GM19467 (cell line): ENCODE measurements around the gene MYO3B.
"Not testable (repeated sequence)": the region's sequence is repeated elsewhere in the genome, so short reads cannot be mapped to it uniquely, and the experiment has no call there.

Experiments
- ATAC-seq: cut with Tn5 transposase; IDR thresholded peaks from one replicate; pipeline ENCODE4 v1.9.1; 2021; ENCODE audit warnings: mild to moderate bottlenecking, moderate library complexity; ENCODE audit not compliant: unreplicated experiment

The MYO3B gene

DNA sequence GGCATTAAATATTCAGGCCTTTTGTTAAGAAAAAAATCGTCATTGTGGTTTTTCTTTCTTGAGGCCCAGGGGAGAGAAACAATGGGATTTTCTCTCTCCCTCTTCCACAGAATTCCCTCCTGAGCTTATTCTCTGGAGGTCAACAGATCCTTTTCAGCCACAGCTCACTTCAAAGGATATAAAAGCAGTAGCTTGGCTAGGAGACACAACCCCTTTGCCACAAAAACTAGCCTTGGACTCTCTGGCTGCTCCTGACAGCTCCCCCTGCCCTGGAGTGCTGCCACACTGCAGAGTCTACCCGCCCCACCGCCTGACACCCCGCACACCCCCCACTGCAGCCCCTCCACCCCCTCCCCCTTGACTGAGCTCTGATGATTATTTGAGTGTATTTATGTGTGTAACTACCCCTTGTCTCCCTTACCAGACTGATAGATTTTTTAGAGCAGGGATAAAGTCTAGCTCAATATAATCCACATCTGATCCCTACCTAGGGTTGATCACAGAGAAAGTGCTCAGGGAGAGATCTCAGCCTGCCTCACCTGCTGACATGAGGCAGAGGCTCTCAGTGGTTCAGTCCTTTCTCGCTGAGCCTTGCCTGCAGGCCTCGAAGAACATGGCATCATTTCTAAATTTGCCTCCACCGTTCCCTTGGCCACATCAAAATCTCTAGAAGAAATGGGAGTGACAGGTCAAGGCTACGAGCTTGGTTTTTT is 405.0 kb downstream of the MYO3B start:
- no peak for ATAC-seq

DNA sequence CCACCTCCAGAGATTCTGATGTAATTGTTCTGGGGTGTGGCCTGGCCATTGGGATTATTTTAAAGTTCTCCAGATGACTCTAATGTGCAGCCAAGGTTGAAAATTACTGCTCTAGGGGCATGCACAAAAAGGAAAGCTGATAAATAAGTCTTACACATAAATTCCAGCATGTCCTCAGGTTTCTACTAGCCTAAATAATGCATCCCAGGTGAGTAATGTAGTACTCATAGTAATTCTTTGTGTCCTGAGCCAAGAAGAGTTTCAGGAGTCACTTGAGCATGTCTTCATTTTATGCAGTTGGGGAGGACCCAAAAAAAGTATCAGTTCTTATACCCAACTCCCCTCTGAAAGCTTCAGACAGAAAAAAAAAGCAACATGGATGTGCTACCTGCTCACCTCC is 407.1 kb downstream of the MYO3B start:
- ATAC-seq = no peak

DNA sequence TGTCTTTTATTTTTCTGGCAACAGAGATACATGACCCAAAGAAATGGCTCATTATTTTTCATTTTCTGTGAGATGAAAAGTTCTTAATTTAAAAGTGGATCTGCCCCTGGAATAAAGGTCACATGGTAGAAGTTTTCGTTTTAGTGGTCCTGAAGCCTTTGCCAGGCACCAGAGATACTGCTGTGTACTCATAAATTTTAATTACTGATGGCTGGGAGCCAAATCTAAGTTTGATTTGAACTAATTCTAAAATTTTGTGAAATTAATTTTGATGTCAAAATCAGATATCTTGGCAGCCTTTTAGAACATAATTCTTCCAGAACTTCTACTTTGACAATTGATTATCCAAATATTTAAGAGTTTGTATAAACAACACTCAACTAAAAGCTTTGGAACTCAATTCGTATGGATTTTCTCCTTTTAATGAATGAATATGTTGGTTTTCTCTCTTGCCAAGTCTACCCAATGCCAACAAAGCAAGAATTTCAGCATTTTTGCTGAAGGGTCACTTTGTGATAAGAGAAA is 408.7 kb downstream of the MYO3B start:
- ATAC-seq = no peak

DNA sequence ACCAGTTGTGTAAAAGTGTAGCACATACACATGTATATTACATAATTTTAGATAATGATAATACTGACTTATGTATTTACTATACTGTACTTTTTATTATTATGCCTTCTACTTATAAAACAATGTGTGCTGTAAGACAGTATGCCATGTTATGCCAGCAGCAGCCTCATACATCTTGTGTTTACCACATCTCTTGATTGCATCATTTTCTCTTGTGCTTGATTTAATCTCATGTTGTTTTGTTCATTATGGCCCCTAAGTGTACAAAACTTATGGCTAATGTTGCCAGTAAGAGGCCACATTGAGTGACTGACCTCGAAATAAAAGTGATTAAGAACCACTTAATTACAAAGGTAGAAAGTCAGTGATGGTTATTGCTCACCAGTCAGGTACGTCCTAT is 409.2 kb downstream of the MYO3B start:
- no peak for ATAC-seq

DNA sequence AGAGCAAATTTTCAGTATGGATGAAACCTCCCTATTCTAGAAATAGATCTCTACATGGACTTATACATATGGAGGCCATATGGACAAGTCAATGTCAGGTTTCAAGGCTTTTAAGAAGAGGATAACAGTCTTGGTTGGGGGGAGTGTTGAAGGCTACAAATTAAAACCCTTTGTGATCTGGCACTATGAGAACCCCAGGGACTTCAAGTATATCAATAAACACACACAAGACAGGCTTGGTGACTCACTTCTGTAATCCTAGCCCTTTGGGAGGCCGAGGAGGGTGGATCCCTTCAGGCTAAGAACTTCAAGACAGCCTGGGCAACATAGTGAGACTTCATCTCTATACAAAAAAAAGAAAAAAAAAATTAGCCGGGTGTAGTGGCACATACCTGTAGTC is 410.0 kb downstream of the MYO3B start:
- ATAC-seq = no peak

DNA sequence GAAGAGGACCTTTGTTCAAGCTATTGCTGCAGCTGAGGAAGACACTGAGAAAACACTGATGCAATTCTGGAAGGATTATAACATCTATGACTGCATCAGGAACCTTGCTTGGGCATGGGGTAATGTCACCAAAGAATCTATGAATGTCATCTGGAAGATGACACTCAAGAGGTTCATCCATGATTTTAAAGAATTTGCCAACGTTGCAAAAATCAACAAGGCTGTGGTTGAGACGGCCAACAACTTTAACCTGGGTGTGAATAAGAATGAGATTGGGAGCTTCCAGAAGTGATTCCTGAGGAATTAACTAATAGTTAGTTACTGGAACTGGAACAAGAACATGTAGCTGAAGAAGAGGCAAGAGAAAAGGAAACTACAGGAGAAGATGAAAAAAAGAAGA is 410.8 kb downstream of the MYO3B start:
- no peak for ATAC-seq

DNA sequence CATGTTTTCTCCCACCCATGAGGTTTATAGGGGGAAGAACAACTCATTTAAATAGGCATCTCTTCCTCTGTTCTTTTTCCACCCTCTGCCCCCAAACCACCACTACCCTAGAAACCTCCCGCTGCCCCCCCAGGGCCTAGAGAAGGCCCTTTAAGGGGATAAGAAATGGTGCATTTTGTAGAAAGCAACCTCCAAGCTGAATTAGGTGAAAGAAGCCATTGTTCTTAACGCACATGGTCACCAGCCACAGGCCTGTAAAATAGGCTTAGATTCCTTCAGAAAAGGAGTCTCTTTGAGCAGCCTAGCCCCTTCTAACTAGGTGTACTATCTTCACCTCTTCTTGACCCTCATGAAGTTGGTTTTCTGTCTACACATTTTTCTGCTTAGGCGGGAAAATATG is 418.6 kb downstream of the MYO3B start:
- ATAC-seq = no peak

DNA sequence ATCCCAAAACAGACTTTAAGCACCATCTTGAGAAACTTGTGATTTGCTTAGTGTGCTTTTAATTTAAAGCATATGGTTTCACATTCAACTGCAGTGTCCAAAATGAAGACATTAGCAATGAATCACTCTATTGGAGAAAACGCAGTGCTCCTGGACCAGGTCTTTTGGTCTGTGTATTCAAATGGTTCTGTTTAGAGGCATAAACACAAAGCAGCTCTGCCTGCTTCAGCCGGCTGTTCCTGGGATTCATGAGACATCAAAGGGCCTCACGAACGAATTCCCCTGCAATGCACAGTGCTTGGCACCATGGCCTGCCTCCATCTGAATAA is 420.1 kb downstream of the MYO3B start:
- no peak for ATAC-seq

DNA sequence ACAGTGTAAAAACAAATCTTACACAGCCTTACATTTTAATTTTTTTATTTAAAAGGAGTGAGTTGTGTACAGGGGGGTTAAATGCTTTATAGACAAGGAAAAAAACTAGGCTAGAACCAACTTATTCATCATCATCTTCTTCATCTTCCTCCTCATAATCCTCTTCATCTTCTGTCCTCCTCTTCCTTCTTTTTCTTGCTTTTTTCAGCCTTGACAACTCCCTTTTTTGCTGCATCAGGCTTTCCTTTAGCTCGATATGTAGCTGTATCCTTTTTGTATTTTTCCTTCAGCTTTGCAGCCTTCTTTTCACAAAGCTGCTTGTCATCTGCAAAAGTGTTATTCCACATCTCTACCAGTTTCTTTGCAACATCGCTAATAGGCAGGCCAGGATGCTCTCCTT is 423.5 kb downstream of the MYO3B start:
- ATAC-seq = no peak

DNA sequence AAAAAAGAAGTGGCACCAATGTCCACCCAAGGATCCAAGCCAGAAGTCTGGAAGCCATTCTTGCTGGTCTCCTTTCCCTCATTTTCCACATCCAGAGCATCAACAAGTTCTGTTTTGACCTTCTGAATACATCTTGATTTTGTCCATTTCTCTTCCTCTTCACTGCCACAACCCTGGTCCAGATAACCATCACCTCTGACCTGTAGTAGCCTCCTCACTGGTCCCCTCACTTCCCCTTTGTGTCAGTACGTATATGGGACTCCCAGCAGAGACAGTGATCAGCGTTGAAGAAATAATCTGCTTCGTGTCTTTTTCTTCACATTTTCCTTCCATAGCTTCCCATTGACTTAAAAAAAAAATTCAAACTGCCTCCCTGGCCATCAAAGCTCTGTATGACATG is 427.9 kb downstream of the MYO3B start:
- ATAC-seq = no peak

DNA sequence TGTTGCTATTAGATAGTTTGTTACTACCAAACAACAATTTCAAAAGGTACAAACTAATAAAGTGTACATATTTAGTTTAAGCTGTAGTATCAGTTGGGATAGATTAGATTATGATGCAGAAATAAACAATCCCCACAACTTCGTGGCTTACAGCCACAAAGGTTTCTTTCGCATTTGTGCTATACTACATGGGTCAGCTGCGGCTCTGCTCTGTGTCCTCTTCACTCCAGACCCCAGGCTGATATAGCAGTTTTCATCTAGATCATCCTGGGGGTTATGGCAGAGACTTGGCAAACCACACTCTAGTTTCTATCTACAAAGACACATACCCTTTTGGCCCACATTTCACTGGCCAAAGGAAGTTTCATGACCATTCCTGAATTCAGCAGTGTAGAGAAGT is 429.2 kb downstream of the MYO3B start:
- no peak for ATAC-seq

DNA sequence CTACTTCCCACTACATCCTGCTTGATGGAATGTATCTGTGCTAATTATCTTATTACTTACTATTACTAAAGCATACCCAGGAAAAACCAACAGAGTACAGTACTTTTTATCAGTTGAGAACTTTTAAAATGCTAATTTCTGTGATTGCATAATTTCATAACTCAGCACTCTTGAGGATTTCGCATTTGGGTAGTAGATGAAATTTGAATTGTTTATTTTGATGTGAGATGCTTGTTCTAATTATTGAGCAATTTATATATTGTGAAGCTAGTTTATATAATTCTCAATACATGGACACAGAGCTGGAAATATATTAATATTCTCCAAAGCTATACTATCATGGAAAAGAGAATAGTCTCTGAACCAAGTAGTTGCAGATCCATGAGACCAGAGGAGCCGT is 432.7 kb downstream of the MYO3B start:
- no peak for ATAC-seq

DNA sequence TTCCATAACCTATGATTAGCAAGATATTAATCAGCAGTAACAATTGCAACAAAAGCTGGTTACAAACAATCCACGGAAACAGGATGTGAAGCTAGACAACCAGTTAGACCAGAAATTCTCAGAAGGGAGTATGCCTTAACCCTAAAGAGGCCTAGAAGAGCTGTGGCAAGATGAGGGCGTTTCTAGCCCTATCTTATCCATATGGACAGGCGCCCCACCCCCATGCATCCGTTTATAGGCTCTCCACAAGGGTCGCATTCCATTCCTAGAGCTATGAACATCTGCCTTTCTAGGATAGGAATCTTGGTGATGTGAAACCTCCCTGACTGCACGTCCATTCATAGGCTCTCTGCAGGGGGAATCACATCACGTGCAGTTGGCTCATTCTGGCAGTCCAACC is 441.0 kb downstream of the MYO3B start:
- not testable (repeated sequence) for ATAC-seq

DNA sequence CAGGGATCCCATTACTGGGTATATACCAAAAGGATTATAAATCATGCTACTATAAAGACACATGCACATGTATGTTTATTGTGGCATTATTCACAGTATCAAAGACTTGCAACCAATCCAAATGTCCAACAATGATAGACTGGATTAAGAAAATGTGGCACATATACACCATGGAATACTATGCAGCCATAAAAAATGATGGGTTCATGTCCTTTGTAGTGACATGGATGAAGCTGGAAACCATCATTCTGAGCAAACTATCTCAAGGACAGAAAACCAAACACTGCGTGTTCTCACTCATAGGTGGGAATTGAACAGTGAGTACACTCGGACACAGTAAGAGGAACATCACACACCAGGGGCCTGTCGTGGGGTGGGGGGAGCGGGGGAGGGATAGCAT is 457.1 kb downstream of the MYO3B start:
- not testable (repeated sequence) for ATAC-seq

DNA sequence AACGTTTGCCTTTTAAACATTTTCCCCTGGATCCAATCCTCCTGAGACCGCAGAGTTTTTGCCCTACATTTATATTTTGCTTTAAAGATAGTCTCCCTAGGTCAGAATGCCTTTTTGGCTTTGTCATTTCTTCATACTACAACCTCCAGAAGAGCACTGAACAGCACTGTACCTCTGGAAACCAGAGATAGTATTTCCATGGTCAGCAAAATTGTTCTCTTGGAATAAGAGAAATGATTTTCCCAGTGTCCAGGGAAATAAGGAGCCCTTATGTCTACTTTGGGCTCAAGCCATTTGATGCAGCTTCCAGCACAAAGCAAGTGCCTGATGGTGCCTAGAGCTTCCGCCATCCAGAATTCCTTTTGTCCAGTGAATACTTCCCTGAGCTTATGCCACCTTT is 461.7 kb downstream of the MYO3B start:
- ATAC-seq = no peak

DNA sequence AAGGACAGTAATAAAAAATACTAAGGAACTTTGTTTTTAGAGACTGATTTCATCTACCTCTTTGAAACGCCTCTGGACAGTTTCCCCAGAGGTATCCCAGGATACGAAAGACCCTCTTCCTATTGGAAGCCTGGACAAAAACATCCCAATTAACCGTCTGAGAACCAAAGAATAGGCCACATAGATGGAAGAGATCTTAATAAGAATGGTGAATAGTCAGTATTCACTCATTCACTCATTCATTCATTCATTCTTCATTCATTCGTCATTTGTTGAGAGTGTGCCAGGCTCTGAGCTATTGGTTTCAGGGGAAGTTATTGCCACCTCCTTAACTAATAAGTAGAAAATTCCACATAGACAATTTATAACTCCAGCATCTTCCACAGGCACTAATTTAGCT is 464.0 kb downstream of the MYO3B start:
- ATAC-seq = no peak

DNA sequence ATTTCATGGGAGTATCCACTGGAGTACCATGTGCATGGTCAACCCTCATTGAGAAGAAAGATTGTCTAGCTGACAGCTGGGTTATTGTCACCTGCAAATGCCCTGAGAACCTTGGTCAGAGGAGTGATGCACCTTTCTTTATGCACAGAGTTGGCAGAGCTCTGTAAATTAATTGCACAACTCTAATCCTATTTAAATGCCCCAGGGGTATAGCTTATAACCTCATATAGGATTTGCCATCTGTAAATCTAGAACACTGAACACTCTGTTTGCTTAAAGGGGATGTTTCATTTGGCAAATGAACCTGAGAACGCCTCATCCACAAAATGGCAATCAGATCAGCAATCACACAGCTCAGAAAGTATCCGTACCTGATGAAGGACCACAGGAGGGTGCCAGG is 465.4 kb downstream of the MYO3B start:
- ATAC-seq = no peak

DNA sequence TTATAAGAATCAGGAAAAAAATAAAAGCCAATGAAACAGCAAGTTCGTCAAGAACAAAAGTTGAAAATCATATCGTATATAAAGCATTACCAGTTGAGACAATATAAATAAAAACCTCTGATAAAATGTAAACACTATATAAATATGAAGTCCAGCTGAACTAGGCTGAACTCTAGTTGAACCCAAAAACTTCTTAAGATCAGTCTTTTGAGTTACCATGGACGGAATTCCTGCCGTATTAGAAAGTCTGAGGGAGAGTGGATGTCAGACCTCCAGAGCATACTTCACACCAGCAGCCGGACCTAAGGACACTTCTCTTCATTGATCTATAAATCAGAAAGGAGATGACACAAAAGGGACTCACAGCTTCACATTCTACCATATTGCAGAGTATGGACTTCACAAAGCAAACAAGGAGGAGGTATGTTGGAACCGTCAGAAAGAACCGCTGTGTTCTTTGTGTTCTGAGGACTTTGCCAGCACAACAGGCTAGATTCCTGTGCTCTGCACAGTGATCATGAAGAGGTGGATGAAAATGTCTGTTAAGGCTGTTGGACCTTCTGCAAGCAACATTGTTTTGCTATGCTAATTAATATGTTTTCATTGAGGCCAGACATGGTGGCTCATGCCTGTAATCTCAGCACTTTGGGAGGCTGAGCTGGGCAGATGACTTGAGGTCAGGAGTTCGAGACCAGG is 469.9 kb downstream of the MYO3B start:
- no peak for ATAC-seq

DNA sequence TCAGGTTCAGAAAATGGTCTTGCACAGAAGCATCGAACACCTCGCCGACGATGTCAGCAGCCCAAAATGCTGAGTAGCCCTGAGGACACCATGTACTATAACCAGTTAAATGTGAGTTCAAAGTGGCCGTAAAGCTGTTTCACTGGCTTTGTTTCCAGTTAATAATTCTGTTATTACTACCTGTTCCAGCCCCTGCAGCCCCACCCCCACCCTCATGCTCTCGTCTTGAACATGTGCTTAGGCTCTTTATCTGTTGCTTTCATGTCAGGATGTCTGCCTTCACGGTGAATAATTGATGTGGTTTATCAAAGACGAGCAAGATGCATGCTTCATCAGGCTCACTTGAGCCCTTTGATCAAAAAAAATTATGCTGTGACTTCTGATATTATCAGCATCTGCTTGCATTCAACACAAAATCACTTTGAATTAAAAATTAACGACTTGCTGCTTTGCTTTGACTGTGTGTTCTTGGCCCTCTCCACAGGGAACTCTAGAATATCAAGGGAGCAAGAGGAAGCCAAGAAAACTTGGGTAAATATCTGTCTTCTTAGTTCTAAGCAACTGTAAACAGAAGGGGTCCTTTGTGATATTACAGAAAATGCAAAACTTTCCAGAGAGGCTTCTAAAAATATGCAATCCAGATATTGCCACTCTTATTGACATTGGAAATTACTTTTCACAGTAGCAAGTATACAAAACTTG is 473.8 kb downstream of the MYO3B start:
- no peak for ATAC-seq

DNA sequence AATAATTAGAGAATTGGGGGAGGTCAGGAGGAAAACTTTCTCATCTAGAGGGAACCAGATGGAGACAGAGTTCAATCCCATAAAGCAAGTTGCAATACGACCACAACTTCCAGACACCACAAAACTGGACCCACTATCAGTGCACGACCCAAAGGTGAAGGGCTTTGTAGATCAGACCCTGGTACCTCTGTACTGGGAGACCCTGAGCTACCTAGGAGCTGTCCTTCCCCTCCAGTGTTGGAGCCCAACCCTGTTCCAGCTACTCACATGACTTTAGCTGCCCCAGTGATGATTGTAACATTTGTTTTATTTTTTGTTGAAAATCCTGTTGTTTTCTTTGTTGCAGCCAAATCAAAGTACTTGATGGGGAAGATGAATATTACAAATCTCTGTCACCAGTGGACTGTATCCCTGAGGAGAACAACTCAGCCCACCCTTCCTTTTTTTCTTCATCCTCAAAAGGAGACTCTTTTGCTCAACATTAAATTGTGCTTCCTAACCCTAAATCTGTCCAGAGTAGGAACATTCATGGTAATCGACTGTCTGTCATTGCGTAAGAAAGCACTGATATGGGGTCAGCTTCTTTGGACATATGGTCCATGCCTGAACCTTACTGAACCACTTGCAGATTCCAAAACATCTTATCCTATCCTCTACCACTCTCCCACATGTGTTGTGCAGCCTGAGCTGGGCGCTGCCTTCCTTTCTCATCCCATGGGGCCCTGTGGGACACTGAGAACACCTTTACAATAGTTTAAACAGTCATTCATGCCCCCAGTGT is 474.9 kb downstream of the MYO3B start:
- ATAC-seq = no peak

DNA sequence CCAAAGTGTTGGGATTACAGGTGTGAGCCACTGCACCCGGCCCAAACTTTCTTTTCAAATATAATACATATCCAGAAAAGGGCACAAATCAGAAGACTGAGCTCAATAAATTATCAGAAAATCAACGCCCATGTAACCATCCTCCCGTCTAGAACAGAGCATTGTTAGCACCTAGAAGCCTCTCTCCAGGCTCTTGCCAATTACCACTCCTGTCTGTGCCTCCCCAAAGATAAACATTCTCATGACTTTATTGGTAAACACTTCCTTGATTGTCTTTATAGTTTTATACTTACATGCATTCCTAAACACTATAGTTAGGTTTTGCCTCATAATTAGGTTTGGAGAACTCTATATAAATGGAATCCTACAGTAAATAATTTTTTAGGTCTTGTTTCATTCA is 478.7 kb downstream of the MYO3B start:
- ATAC-seq = no peak
